Esophagus squamous epithelium (tissue), 4 donors: ENCODE results near the gene ACAA1.

ENCODE experiments used
- CTCF ChIP-seq, 6 experiments: fragments of 450-650 bp in 4 of 6; fragments of 200-600 bp in 2 of 6; sonication (generic) in 2 of 6; IDR thresholded peaks; one replicate each; pipeline ENCODE4 v1.5.1; 2016 to 2019; ENCODE audit warnings: antibody characterized with exemption in 6 of 6, mild to moderate bottlenecking in 4 of 6, moderate library complexity in 4 of 6
- POLR2A ChIP-seq, 4 donors: fragments of 450-650 bp; IDR thresholded peaks; one replicate each; pipeline ENCODE4 v1.6.1; 2017; ENCODE audit warnings: antibody characterized with exemption in 4 of 4, mild to moderate bottlenecking in 4 of 4, moderate library complexity in 3 of 4

DNA sequence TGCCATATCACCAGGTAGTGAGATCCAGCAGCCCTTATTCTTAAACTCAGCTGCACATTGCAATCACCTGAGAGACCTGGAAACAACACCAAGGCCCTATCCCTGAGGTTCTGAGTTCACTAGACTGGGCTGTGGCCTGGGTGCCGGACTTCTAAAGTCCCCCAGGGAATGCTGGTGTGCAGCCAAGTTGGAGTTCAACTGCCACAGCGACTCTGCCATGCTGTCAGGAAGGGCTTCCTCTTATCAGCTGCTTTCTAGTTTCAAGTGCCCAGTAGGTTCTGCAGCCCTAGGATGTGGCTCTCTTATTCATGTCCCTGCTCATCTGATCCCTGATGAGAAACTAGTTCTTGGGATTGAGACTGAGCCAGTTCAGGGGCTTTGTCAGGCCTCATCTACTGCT is 47.8 kb downstream of the ACAA1 start:
- no peak for TF ChIP-seq CTCF (IDR thresholded peaks at IDR 0.05)
- no peak for TF ChIP-seq POLR2A (IDR thresholded peaks at IDR 0.05)
